Trophoblast cell (in vitro differentiated cells and primary cell): Measurements from ENCODE around the gene MED13L.

Source experiments
- DNase-seq, 2 donors: peaks; one replicate each; pipeline ENCODE4 v3.0.0-alpha.2; 2016
- H2AFZ ChIP-seq: 2 replicates; pipeline ENCODE4 v1.6.1; 2013; ENCODE audit warnings: low read length, moderate library complexity, mild to moderate bottlenecking; ENCODE audit not compliant: insufficient read depth, poor library complexity
- H2AK5ac ChIP-seq: 2 replicates; pipeline ENCODE4 v1.6.1; 2013; ENCODE audit warnings: mild to moderate bottlenecking, low read length
- H2BK120ac ChIP-seq: 2 replicates; pipeline ENCODE4 v1.6.1; 2013; ENCODE audit warnings: low read length, mild to moderate bottlenecking, moderate library complexity; ENCODE audit not compliant: insufficient read depth, poor library complexity
- H2BK12ac ChIP-seq: 2 replicates; pipeline ENCODE4 v1.6.1; 2013; ENCODE audit warnings: mild to moderate bottlenecking, low read length, moderate library complexity
- H2BK5ac ChIP-seq: 2 replicates; pipeline ENCODE4 v1.6.1; 2013; ENCODE audit warnings: low read length, low read depth, moderate library complexity, mild to moderate bottlenecking; ENCODE audit not compliant: poor library complexity
- H3K14ac ChIP-seq: 2 replicates; pipeline ENCODE4 v1.6.1; 2013; ENCODE audit warnings: mild to moderate bottlenecking, low read length
- H3K18ac ChIP-seq: 2 replicates; pipeline ENCODE4 v1.6.1; 2013; ENCODE audit warnings: mild to moderate bottlenecking, low read length
- H3K23ac ChIP-seq: 2 replicates; pipeline ENCODE4 v1.6.1; 2013; ENCODE audit warnings: low read length
- H3K27ac ChIP-seq: 2 replicates; pipeline ENCODE4 v1.5.1; 2013; ENCODE audit warnings: low read depth, mild to moderate bottlenecking, inconsistent platforms, low read length, moderate library complexity
- H3K27me3 ChIP-seq: 2 replicates; pipeline ENCODE4 v1.6.1; 2013; ENCODE audit warnings: inconsistent platforms, mild to moderate bottlenecking, low read length, moderate library complexity; ENCODE audit not compliant: insufficient read depth
- H3K36me3 ChIP-seq, 2 experiments: 1 replicate in 1 of 2; 2 replicates in 1 of 2; pipeline ENCODE4 v1.6.1; 2013; ENCODE audit warnings: low read length in 2 of 2, mild to moderate bottlenecking in 2 of 2, moderate library complexity in 1 of 2; ENCODE audit not compliant: insufficient read depth in 2 of 2, control insufficient read depth in 1 of 2
- H3K4ac ChIP-seq: 2 replicates; pipeline ENCODE4 v1.6.1; 2013; ENCODE audit warnings: low read depth, mild to moderate bottlenecking, low read length, moderate library complexity
- H3K4me1 ChIP-seq, 2 experiments: 1 replicate in 1 of 2; 2 replicates in 1 of 2; pipeline ENCODE4 v1.6.1; 2013; ENCODE audit warnings: low read length in 2 of 2, mild to moderate bottlenecking in 2 of 2, moderate library complexity in 1 of 2; ENCODE audit not compliant: insufficient read depth in 2 of 2, control insufficient read depth in 1 of 2
- H3K4me2 ChIP-seq: 2 replicates; pipeline ENCODE4 v1.6.1; 2013; ENCODE audit warnings: inconsistent platforms, mild to moderate bottlenecking, low read length, moderate library complexity
- H3K4me3 ChIP-seq: 2 replicates; pipeline ENCODE4 v1.5.1; 2013; ENCODE audit warnings: mild to moderate bottlenecking, low read depth, low read length, inconsistent platforms
- H3K79me1 ChIP-seq: one replicate; pipeline ENCODE4 v1.6.1; 2013; ENCODE audit warnings: low read length
- H3K79me2 ChIP-seq: 2 replicates; pipeline ENCODE4 v1.6.1; 2013; ENCODE audit warnings: low read length, mild to moderate bottlenecking; ENCODE audit not compliant: control insufficient read depth, insufficient read depth, poor library complexity
- H3K9ac ChIP-seq: 2 replicates; pipeline ENCODE4 v1.6.1; 2013; ENCODE audit warnings: mild to moderate bottlenecking, low read length
- H3K9me3 ChIP-seq: 2 replicates; pipeline ENCODE4 v1.6.1; 2013; ENCODE audit warnings: low read depth, mild to moderate bottlenecking, control low read depth, inconsistent platforms, low read length; ENCODE audit not compliant: insufficient read depth
- H4K12ac ChIP-seq: 2 replicates; pipeline ENCODE4 v1.6.1; 2013; ENCODE audit warnings: low read depth, mild to moderate bottlenecking, low read length, moderate library complexity
- H4K8ac ChIP-seq: 2 replicates; pipeline ENCODE4 v1.6.1; 2013; ENCODE audit warnings: low read depth, mild to moderate bottlenecking, low read length, moderate library complexity
- H4K91ac ChIP-seq: one replicate; pipeline ENCODE4 v1.6.1; 2013; ENCODE audit warnings: low read depth, mild to moderate bottlenecking, low read length, moderate library complexity
- WGBS: extraction: QIAGEN DNeasy Blood & Tissue Kit; methylation state at CpG from one replicate; pipeline ENCODE4 v1.1.7; 2013; ENCODE audit warnings: missing lambda C conversion rate; ENCODE audit not compliant: insufficient read length, insufficient coverage; ENCODE audit errors: extremely low coverage; 5-methylcytosine and 5-hydroxymethylcytosine counted together

Gene MED13L

DNA sequence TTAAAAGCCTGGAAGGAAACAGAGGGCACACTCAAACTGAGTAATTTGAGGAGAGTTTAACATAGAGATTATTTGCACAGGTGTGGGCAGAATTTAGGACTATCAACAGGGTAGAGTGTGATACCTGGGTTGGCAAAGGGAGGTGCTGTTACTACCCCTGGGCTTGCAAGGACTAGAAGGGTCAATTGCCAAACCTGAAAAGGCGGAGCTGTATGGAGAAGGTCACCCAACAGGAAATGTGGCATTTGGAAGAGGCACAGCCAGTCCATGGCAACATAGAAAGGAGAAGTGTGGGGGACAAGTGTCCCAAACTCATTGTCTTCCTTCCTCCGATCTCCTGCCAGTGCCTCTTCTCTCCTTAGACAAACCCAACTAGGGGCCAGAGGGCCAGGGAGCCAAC lies 21.6 kb upstream of the MED13L start:
- H3K4ac ChIP-seq, result no peak overlapping the region
- no peak overlapping the region for H4K12ac ChIP-seq
- no peak overlapping the region for H2BK5ac ChIP-seq
- peaks cover 0 to 3% of the 10 kb centered on the region in 2 experiments for H3K4me1 ChIP-seq
- H3K27ac ChIP-seq, result no peak overlapping the region
- no peak overlapping the region for H3K14ac ChIP-seq
- H3K4me2 ChIP-seq, result no peak overlapping the region
- H4K91ac ChIP-seq, result no peak overlapping the region
- H3K27me3 ChIP-seq, result no peaks in the 10 kb centered on the region
- no peaks in the 10 kb centered on the region for H3K9me3 ChIP-seq
- H4K8ac ChIP-seq, result no peak overlapping the region
- no peak for DNase-seq
- H2BK120ac ChIP-seq, result no peak overlapping the region
- no peak overlapping the region for H2AFZ ChIP-seq
- WGBS, result no CpG with 5 or more reads among the region's 2 CpGs
- no peak overlapping the region for H3K4me3 ChIP-seq
- H3K9ac ChIP-seq, result no peak overlapping the region
- no peak overlapping the region for H3K18ac ChIP-seq
- H3K23ac ChIP-seq, result no peak overlapping the region
- H3K79me1 ChIP-seq, result no peaks in the 10 kb centered on the region
- no peaks in the 10 kb centered on the region for H3K79me2 ChIP-seq
- no peak overlapping the region for H2BK12ac ChIP-seq
- H2AK5ac ChIP-seq, result no peak overlapping the region
- H3K36me3 ChIP-seq, result no peaks in the 10 kb centered on the region

DNA sequence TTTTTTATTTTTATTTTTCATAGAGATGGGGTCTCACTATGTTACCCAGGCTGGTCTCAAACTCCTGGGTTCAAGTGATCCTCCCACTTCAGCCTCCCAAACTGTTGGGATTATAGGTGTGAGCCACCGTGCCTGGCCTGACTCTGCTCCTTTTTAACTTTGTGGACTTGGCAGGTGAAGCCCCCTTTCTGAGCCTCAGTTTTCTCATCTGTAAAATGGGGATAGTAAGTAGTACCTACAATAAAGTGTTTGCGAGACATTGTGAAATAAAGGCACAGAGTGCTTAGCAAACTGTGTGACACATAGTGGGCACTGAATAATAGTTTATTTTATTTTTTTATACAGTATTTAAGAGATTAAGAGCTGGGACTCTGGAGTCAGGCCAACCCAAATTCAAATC lies 21.1 kb upstream of the MED13L start:
- Histone ChIP-seq H2BK120ac (no peak overlapping the region), H3K4me1 (peaks cover 0 to 3% of the 10 kb centered on the region in 2 experiments), H3K79me2 (no peaks in the 10 kb centered on the region), H3K14ac (no peak overlapping the region), H2BK12ac (no peak overlapping the region), H3K23ac (no peak overlapping the region), H2AK5ac (no peak overlapping the region), H3K9me3 (no peaks in the 10 kb centered on the region), H4K91ac (no peak overlapping the region), H4K12ac (no peak overlapping the region), H3K4me2 (no peak overlapping the region), H2AFZ (no peak overlapping the region), H2BK5ac (no peak overlapping the region), H3K18ac (no peak overlapping the region), H3K36me3 (no peaks in the 10 kb centered on the region), H3K27ac (no peak overlapping the region), H3K9ac (no peak overlapping the region), H3K4me3 (no peak overlapping the region), H3K79me1 (no peaks in the 10 kb centered on the region), H3K27me3 (no peaks in the 10 kb centered on the region), H3K4ac (no peak overlapping the region), H4K8ac (no peak overlapping the region)
- no CpG with 5 or more reads among the region's 2 CpGs for whole genome bisulfite sequencing
- DNase-seq, result no peak

DNA sequence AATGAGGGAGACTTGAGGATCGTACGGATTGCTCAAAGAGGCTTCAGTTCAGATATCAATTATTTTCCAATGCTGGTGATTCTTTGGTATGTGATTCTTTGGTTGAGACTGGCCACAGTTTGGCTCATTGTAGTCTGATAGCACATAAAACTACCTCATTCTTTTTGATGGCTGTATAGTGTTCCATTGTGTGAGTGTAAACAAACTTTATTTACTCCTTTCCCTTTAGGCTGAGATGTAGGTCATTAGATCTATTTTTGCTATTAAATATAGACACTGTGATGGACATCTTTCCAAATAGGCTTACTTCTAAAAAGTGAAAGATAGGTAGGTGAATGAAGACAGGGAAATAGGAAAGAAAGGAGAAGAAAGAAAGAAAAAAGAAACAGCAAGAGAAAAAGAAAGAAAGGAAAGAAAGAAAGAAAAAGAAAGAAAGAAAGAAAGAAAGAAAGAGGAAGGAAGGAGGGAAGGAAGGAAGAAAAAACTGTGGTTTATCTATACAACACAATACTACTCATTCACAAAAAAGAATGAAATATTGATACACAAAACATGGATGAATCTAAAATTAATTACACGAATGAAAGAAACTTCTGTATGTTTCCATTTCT lies 19.8 kb upstream of the MED13L start:
- no peak overlapping the region for H2AK5ac ChIP-seq
- no peaks in the 10 kb centered on the region for H3K79me2 ChIP-seq
- WGBS, result no CpG with 5 or more reads among the region's 3 CpGs
- H2BK120ac ChIP-seq, result no peak overlapping the region
- H2BK5ac ChIP-seq, result no peak overlapping the region
- H3K23ac ChIP-seq, result no peak overlapping the region
- no peak for DNase-seq
- no peak overlapping the region for H3K4me3 ChIP-seq
- H3K9me3 ChIP-seq, result no peaks in the 10 kb centered on the region
- no peak overlapping the region for H3K4ac ChIP-seq
- H4K12ac ChIP-seq, result no peak overlapping the region
- H2BK12ac ChIP-seq, result no peak overlapping the region
- no peak overlapping the region for H3K18ac ChIP-seq
- no peak overlapping the region for H3K9ac ChIP-seq
- no peak overlapping the region for H3K14ac ChIP-seq
- H3K4me2 ChIP-seq, result no peak overlapping the region
- no peaks in the 10 kb centered on the region for H3K79me1 ChIP-seq
- H3K27ac ChIP-seq, result no peak overlapping the region
- no peaks in the 10 kb centered on the region for H3K27me3 ChIP-seq
- H4K91ac ChIP-seq, result no peak overlapping the region
- no peak overlapping the region for H2AFZ ChIP-seq
- H3K36me3 ChIP-seq, result no peaks in the 10 kb centered on the region
- peaks cover 0 to 3% of the 10 kb centered on the region in 2 experiments for H3K4me1 ChIP-seq
- no peak overlapping the region for H4K8ac ChIP-seq

DNA sequence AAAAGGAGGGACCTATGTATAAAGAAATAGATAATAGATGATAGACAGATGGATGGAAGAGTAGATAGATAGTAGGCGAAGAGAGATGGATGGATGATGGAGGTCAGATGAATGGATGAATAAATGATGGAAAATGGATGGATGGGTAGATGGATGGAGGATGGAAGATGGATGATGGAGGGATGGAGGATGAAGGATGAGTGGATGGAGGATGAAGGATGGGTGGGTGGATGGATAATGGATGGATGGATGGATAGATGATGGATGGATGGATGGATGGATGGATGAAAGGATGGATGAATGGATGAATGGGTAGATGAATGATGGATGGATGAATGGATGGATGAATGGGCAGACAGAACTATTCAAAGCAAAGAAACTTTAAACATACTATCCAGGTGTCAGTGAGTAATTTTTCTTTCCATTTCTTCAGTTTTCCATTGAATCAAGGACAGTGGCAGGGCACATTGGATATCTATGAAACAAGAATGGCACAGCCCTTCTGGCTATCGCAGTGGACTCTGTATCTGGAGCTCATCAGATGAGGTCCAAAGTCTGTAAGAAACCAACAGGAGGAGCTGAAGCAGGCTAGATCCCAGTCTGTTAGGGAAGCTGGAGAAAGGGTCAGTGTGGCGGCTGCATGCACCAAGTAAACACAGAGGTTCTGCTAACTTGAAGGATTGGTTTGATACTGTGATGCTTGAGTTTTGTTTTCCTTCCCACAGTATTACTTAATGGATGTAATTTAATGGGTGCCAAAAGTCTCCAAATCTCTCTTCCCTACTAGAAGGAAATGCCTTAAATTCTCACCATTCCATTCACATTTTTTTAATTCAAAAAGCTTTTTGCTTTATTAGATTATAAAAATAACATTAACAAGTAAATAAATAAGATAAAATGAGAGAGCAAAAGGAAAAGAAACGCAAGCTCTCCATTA lies 18.1 kb upstream of the MED13L start:
- Histone ChIP-seq H2AK5ac (no peak overlapping the region), H2BK12ac (no peak overlapping the region), H3K4ac (no peak overlapping the region), H4K12ac (no peak overlapping the region), H2BK120ac (no peak overlapping the region), H3K36me3 (no peaks in the 10 kb centered on the region), H4K8ac (no peak overlapping the region), H3K79me2 (no peaks in the 10 kb centered on the region), H2BK5ac (no peak overlapping the region), H3K79me1 (no peaks in the 10 kb centered on the region), H2AFZ (no peak overlapping the region), H3K18ac (no peak overlapping the region), H3K4me2 (no peak overlapping the region), H3K14ac (no peak overlapping the region), H3K9ac (no peak overlapping the region), H4K91ac (no peak overlapping the region), H3K23ac (no peak overlapping the region), H3K27ac (no peak overlapping the region), H3K4me3 (no peak overlapping the region), H3K4me1 (peaks cover 0 to 3% of the 10 kb centered on the region in 2 experiments), H3K27me3 (no peaks in the 10 kb centered on the region), H3K9me3 (no peaks in the 10 kb centered on the region)
- DNase-seq, result no peak
- WGBS, result 100% methylated on average over 1 of the region's 4 CpGs
